K562 (cell line): ENCODE data around the gene CASKIN1. TPM values are rescaled to one million over a fixed set of nuclear protein-coding genes. Genes with fewer than 3 reads are reported as not detected.
A peak's percentile ranks its signal among the peaks of the same experiment; 100 is the strongest.

Experiments used
- CHD4 ChIP-seq: fragments of 200-600 bp; sonication (generic); IDR thresholded peaks from 3 replicates; pipeline ENCODE4 v1.6.1; 2012; ENCODE audit warnings: low read depth, mild to moderate bottlenecking, mixed read lengths, low read length, inconsistent platforms; ENCODE audit not compliant: insufficient read depth, insufficient replicate concordance, poor library complexity, severe bottlenecking
- FIP1L1 ChIP-seq: fragments of 200-400 bp; formaldehyde crosslinking; IDR thresholded peaks from 2 replicates; pipeline ENCODE4 v1.6.1; 2018; ENCODE audit warnings: mild to moderate bottlenecking, low read depth, low read length; ENCODE audit not compliant: poor library complexity, severe bottlenecking
- HIVEP1 ChIP-seq: fragments of 250-450 bp; sonication (Bioruptor Pico); IDR thresholded peaks from 2 replicates; pipeline ENCODE4 v1.4.0; 2020; ENCODE audit warnings: mild to moderate bottlenecking
- ILK ChIP-seq: fragments of 450-650 bp; IDR thresholded peaks from 2 replicates; pipeline ENCODE4 v1.6.1; 2016; ENCODE audit warnings: missing genetic modification characterization, low read depth, mild to moderate bottlenecking, missing compliant biosample characterization, moderate library complexity, borderline replicate concordance
- KAT2B ChIP-seq: IDR thresholded peaks from one replicate; pipeline ENCODE4 v1.6.1; 2012; ENCODE audit warnings: low read depth, mild to moderate bottlenecking, control low read depth, inconsistent platforms, low read length, moderate library complexity
- MED1 ChIP-seq: sonication (generic); formaldehyde crosslinking; IDR thresholded peaks from 2 replicates; pipeline ENCODE4 v1.8.1; 2023; ENCODE audit warnings: missing genetic modification reagents, borderline replicate concordance
- POLR2G ChIP-seq: fragments of 200-400 bp; formaldehyde crosslinking; IDR thresholded peaks from 2 replicates; pipeline ENCODE4 v1.6.1; 2017; ENCODE audit warnings: low read depth, mild to moderate bottlenecking, antibody characterized with exemption, low read length, moderate library complexity
- PTBP1 ChIP-seq: fragments of 200-400 bp; formaldehyde crosslinking; IDR thresholded peaks from 2 replicates; pipeline ENCODE4 v1.6.1; 2017; ENCODE audit warnings: low read depth, low read length
- RBBP5 ChIP-seq: fragments of 200-600 bp; sonication (generic); IDR thresholded peaks from 2 replicates; pipeline ENCODE4 v1.6.1; 2012; ENCODE audit warnings: borderline replicate concordance, mild to moderate bottlenecking, low read length, control low read depth, inconsistent platforms; ENCODE audit not compliant: insufficient read depth, poor library complexity, severe bottlenecking
- RBFOX2 ChIP-seq: fragments of 200-400 bp; formaldehyde crosslinking; IDR thresholded peaks from 2 replicates; pipeline ENCODE4 v1.6.1; 2017; ENCODE audit warnings: low read depth, mild to moderate bottlenecking, low read length, moderate library complexity
- RBM15 ChIP-seq: fragments of 200-400 bp; formaldehyde crosslinking; IDR thresholded peaks from 2 replicates; pipeline ENCODE4 v1.6.1; 2018; ENCODE audit warnings: mild to moderate bottlenecking, low read length, moderate library complexity; ENCODE audit not compliant: insufficient read depth
- RFX1 ChIP-seq: fragments of 450-650 bp; IDR thresholded peaks from 2 replicates; pipeline ENCODE4 v1.6.1; 2016; ENCODE audit warnings: mild to moderate bottlenecking, moderate library complexity
- RFX5 ChIP-seq: IDR thresholded peaks from 2 replicates; pipeline ENCODE4 v1.6.1; 2011; ENCODE audit warnings: low read depth, mild to moderate bottlenecking, improper control_type of control experiment, low read length
- SETDB1 ChIP-seq: IDR thresholded peaks from one replicate; pipeline ENCODE4 v1.6.1; 2012; ENCODE audit warnings: low read length, control low read depth, inconsistent platforms
- SREBF2 ChIP-seq: sonication (generic); formaldehyde crosslinking; IDR thresholded peaks from 2 replicates; pipeline ENCODE4 v1.4.0; 2020; ENCODE audit warnings: mild to moderate bottlenecking, missing genetic modification reagents
- TFAP4 ChIP-seq: sonication (generic); formaldehyde crosslinking; IDR thresholded peaks from 2 replicates; pipeline ENCODE4 v1.8.0; 2022; ENCODE audit warnings: missing genetic modification reagents, mild to moderate bottlenecking, moderate library complexity, borderline replicate concordance
- TOE1 ChIP-seq, 2 experiments: fragments of 450-650 bp in 1 of 2; sonication (generic) in 1 of 2; formaldehyde crosslinking in 1 of 2; IDR thresholded peaks; 2 replicates each; pipeline versions ENCODE4 v1.7.1 to v1.8.0; 2016 to 2022; ENCODE audit warnings: borderline replicate concordance in 2 of 2, mild to moderate bottlenecking in 2 of 2, antibody characterized with exemption in 1 of 2, inconsistent platforms in 1 of 2, low read depth in 1 of 2, missing genetic modification reagents in 1 of 2, moderate library complexity in 1 of 2
- ZKSCAN1 ChIP-seq: fragments of 150-350 bp; IDR thresholded peaks from 2 replicates; pipeline ENCODE4 v1.6.1; 2016; ENCODE audit warnings: low read depth, low read length
- ZNF133 ChIP-seq: fragments of 250-450 bp; sonication (Bioruptor Pico); IDR thresholded peaks from 2 replicates; pipeline ENCODE4 v1.4.0; 2020; ENCODE audit warnings: mild to moderate bottlenecking
- ZNF830 ChIP-seq: fragments of 250-450 bp; sonication (Bioruptor Pico); IDR thresholded peaks from 2 replicates; pipeline ENCODE4 v1.5.0; 2021; ENCODE audit warnings: mild to moderate bottlenecking
- polyA plus RNA-seq, 8 experiments: library from polyadenylated mRNA; depleted of rRNA in 4 of 8; stranded (reverse) in 5 of 8; unstranded in 3 of 8; fragments of >200 nt; fragmentation: Nextera tagmentation in 2 of 8; fragmentation: Illumina TruSeq in 1 of 8; extraction: Ambion mirVana in 2 of 8; extraction: Trizol in 1 of 8; gene quantifications; 2 replicates each; pipeline versions ENCODE4 v1.2.1 to v1.2.3, GENCODE V29; 2011 to 2014; ENCODE audit warnings: inconsistent platforms in 1 of 8, missing spikeins in 1 of 8
- total RNA-seq, 7 experiments: library from RNA; depleted of rRNA in 6 of 7; stranded (reverse); fragments of >200 nt in 6 of 7; fragmentation: Illumina TruSeq in 2 of 7; extraction: Trizol in 2 of 7; gene quantifications; 2 replicates each; pipeline versions ENCODE4 v1.2.1 to v1.2.3, GENCODE V29; 2011 to 2021; ENCODE audit warnings: low replicate concordance in 1 of 7
- TF ChIP-seq, protein P1 (sequence below): sonication (generic); formaldehyde crosslinking; IDR thresholded peaks from 2 replicates; pipeline ENCODE4 v1.8.0; 2022; ENCODE audit warnings: mild to moderate bottlenecking, missing genetic modification reagents

The CASKIN1 gene
- total and polyA plus RNA-seq, 9 of the 15 experiments (the other 6 are each of a cell fraction or from before 2014, with no cell fraction given), result 0.15 to 4.5 (median 1.5) TPM; not detected in 2

GRCh38 chr16:2233872-2234812, 37.7 kb upstream of the CASKIN1 start (continued):
- TF ChIP-seq RFX1, result no peak
- TF ChIP-seq RBFOX2, result peak; percentile 57
- TF ChIP-seq TOE1 (IDR thresholded peaks at IDR 0.05; ENCODE audit: borderline replicate concordance), result no peak
- TF ChIP-seq TOE1 (CRISPR knock-in tag; IDR thresholded peaks at IDR 0.05; ENCODE audit: borderline replicate concordance, low read depth), result no peak
- no peak for TF ChIP-seq SREBF2 (CRISPR knock-in tag)
- no peak for TF ChIP-seq TFAP4 (CRISPR knock-in tag)
- TF ChIP-seq, protein P1, sequence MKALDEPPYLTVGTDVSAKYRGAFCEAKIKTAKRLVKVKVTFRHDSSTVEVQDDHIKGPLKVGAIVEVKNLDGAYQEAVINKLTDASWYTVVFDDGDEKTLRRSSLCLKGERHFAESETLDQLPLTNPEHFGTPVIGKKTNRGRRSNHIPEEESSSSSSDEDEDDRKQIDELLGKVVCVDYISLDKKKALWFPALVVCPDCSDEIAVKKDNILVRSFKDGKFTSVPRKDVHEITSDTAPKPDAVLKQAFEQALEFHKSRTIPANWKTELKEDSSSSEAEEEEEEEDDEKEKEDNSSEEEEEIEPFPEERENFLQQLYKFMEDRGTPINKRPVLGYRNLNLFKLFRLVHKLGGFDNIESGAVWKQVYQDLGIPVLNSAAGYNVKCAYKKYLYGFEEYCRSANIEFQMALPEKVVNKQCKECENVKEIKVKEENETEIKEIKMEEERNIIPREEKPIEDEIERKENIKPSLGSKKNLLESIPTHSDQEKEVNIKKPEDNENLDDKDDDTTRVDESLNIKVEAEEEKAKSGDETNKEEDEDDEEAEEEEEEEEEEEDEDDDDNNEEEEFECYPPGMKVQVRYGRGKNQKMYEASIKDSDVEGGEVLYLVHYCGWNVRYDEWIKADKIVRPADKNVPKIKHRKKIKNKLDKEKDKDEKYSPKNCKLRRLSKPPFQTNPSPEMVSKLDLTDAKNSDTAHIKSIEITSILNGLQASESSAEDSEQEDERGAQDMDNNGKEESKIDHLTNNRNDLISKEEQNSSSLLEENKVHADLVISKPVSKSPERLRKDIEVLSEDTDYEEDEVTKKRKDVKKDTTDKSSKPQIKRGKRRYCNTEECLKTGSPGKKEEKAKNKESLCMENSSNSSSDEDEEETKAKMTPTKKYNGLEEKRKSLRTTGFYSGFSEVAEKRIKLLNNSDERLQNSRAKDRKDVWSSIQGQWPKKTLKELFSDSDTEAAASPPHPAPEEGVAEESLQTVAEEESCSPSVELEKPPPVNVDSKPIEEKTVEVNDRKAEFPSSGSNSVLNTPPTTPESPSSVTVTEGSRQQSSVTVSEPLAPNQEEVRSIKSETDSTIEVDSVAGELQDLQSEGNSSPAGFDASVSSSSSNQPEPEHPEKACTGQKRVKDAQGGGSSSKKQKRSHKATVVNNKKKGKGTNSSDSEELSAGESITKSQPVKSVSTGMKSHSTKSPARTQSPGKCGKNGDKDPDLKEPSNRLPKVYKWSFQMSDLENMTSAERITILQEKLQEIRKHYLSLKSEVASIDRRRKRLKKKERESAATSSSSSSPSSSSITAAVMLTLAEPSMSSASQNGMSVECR (CRISPR knock-in tag), result no peak
- no peak for TF ChIP-seq ILK (tag)
- no peak for TF ChIP-seq RBM15
- TF ChIP-seq MED1 (CRISPR knock-in tag), result no peak
- TF ChIP-seq RBBP5, result no peak
- TF ChIP-seq FIP1L1, result peak; percentile 73
- no peak for TF ChIP-seq HIVEP1 (CRISPR knock-in tag)
- TF ChIP-seq ZNF133, result no peak
- peak; percentile 71 for TF ChIP-seq POLR2G
- TF ChIP-seq SETDB1, result no peak
- no peak for TF ChIP-seq KAT2B
- peak; percentile 67; the same call in 1 of the 2 replicates for TF ChIP-seq ZKSCAN1
- TF ChIP-seq PTBP1, result no peak
- TF ChIP-seq RFX5, result no peak
- TF ChIP-seq ZNF830 (CRISPR knock-in tag), result no peak
- no peak for TF ChIP-seq CHD4
